HCT116 (cell line): ENCODE measurements around the gene ASS1.

ENCODE experiments used
- CEBPB ChIP-seq: IDR thresholded peaks from 2 replicates; pipeline ENCODE4 v1.6.1; 2012; ENCODE audit warnings: low read depth
- JUND ChIP-seq: IDR thresholded peaks from 2 replicates; pipeline ENCODE4 v1.6.1; 2012
- POLR2A ChIP-seq: IDR thresholded peaks from 2 replicates; pipeline ENCODE4 v1.7.0; 2011; ENCODE audit warnings: borderline replicate concordance; ENCODE audit not compliant: insufficient read depth, insufficient read length; ENCODE audit errors: extremely low read depth
- POLR2AphosphoS5 ChIP-seq: IDR thresholded peaks from 2 replicates; pipeline ENCODE4 v1.6.1; 2011; ENCODE audit warnings: mild to moderate bottlenecking, low read depth, low read length, moderate library complexity
- RAD21 ChIP-seq: IDR thresholded peaks from 2 replicates; pipeline ENCODE4 v1.6.1; 2012; ENCODE audit warnings: low read depth, mild to moderate bottlenecking
- ZNF274 ChIP-seq: fragments of 200-500 bp; sonication (Bioruptor generic); IDR thresholded peaks from 2 replicates; pipeline ENCODE4 v1.6.1; 2014; ENCODE audit warnings: mild to moderate bottlenecking, low read depth, low read length, inconsistent platforms
- TF ChIP-seq, protein P1 (sequence below): IDR thresholded peaks from 2 replicates; pipeline ENCODE4 v1.6.1; 2012; ENCODE audit warnings: low read depth
- TF ChIP-seq, protein P2 (sequence below), 3 experiments: fragments of 200-600 bp in 1 of 3; sonication (generic) in 1 of 3; IDR thresholded peaks in 2 of 3; conservative IDR thresholded peaks in 1 of 3; 2 replicates each; pipeline ENCODE4 v1.5.1; 2012 to 2017; ENCODE audit warnings: low read depth in 2 of 3, low read length in 2 of 3, antibody characterized with exemption in 1 of 3, borderline replicate concordance in 1 of 3, control low read depth in 1 of 3, mild to moderate bottlenecking in 1 of 3, mixed read lengths in 1 of 3, mixed run types in 1 of 3, moderate library complexity in 1 of 3; ENCODE audit not compliant: insufficient read depth in 1 of 3
- TF ChIP-seq, protein P3 (sequence below): IDR thresholded peaks from 2 replicates; pipeline ENCODE4 v1.6.1; 2012
- TF ChIP-seq, protein P4 (sequence below): IDR thresholded peaks from 2 replicates; pipeline ENCODE4 v1.6.1; 2012

DNA sequence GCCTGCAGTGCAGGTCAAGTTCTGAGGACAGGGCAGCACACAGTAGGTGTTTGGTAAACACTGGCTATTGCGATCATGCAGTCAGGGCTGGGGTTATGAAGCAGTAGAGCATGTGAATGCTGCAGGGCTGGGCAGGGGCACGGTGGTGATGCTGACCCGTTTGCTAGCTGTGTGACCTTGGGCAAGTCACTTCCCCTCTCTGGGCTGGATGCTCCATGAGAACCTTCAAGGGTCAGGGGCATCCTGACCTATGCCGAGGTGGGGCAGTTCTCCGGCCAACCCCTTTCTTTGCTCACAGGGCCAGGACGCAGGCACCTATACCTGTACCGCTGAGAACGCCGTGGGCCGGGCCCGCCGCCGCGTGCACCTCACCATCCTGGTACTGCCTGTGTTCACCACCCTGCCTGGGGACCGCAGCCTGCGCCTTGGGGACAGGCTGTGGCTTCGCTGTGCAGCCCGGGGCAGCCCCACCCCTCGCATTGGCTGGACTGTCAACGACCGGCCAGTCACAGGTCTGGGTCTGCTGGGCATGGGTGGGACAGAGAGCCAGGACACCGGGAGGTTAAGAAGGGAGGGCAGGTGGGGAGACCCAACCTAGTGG, 39.0 kb upstream of the ASS1 start:
- TF ChIP-seq, protein P1, sequence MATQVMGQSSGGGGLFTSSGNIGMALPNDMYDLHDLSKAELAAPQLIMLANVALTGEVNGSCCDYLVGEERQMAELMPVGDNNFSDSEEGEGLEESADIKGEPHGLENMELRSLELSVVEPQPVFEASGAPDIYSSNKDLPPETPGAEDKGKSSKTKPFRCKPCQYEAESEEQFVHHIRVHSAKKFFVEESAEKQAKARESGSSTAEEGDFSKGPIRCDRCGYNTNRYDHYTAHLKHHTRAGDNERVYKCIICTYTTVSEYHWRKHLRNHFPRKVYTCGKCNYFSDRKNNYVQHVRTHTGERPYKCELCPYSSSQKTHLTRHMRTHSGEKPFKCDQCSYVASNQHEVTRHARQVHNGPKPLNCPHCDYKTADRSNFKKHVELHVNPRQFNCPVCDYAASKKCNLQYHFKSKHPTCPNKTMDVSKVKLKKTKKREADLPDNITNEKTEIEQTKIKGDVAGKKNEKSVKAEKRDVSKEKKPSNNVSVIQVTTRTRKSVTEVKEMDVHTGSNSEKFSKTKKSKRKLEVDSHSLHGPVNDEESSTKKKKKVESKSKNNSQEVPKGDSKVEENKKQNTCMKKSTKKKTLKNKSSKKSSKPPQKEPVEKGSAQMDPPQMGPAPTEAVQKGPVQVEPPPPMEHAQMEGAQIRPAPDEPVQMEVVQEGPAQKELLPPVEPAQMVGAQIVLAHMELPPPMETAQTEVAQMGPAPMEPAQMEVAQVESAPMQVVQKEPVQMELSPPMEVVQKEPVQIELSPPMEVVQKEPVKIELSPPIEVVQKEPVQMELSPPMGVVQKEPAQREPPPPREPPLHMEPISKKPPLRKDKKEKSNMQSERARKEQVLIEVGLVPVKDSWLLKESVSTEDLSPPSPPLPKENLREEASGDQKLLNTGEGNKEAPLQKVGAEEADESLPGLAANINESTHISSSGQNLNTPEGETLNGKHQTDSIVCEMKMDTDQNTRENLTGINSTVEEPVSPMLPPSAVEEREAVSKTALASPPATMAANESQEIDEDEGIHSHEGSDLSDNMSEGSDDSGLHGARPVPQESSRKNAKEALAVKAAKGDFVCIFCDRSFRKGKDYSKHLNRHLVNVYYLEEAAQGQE, result no peak
- TF ChIP-seq POLR2A (no peak), JUND (no peak), RAD21 (no peak), POLR2AphosphoS5 (no peak), ZNF274 (no peak), CEBPB (no peak)
- TF ChIP-seq, protein P2, sequence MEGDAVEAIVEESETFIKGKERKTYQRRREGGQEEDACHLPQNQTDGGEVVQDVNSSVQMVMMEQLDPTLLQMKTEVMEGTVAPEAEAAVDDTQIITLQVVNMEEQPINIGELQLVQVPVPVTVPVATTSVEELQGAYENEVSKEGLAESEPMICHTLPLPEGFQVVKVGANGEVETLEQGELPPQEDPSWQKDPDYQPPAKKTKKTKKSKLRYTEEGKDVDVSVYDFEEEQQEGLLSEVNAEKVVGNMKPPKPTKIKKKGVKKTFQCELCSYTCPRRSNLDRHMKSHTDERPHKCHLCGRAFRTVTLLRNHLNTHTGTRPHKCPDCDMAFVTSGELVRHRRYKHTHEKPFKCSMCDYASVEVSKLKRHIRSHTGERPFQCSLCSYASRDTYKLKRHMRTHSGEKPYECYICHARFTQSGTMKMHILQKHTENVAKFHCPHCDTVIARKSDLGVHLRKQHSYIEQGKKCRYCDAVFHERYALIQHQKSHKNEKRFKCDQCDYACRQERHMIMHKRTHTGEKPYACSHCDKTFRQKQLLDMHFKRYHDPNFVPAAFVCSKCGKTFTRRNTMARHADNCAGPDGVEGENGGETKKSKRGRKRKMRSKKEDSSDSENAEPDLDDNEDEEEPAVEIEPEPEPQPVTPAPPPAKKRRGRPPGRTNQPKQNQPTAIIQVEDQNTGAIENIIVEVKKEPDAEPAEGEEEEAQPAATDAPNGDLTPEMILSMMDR (IDR thresholded peaks at IDR 0.05 in 2 of 3, conservative IDR thresholded peaks at IDR 0.05 in 1 of 3; ENCODE audit: borderline replicate concordance in 1 of 3, insufficient read depth in 1 of 3, low read depth in 2 of 3, low read length in 2 of 3), result no peak
- TF ChIP-seq, protein P3, sequence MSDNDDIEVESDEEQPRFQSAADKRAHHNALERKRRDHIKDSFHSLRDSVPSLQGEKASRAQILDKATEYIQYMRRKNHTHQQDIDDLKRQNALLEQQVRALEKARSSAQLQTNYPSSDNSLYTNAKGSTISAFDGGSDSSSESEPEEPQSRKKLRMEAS, result no peak
- TF ChIP-seq, protein P4, sequence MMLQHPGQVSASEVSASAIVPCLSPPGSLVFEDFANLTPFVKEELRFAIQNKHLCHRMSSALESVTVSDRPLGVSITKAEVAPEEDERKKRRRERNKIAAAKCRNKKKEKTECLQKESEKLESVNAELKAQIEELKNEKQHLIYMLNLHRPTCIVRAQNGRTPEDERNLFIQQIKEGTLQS, result no peak
